Activated naive CD4-positive, alpha-beta T cell treated with Interleukin-2 at 50 U/mL for 16 hours (primary cell): ENCODE measurements around the gene FMN1.

Experiments
- DNase-seq: peaks from one replicate; pipeline ENCODE4 v3.0.0-alpha.2; 2020

The FMN1 gene

DNA sequence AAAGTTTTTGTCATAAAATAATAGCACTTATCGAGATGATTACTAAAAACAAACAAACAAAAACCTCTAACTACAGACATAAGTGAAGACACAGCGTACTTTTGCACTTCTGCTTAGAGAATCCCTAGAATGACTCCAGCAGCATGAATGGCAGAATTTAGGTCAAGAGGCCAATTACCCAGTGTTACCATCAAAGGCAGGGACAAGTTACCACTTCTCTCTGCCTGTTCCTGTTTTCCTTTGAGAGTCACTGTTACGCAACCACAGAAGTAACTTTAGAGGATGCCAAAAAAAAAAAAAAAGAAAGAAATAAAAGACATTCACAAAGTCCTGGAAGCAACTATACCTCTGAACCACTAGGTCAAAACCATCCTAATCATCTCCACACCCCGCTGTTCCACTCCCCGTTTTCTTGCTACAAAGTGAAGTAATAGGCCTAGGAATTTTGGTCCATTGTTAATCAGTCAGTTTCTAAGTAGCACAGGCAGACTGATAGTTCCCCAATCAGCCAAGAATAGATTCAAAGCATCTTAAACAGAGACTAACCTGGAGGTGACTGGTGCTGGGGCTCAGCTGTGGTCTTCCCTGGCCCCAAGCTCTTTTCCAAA, 41.9 kb downstream of the FMN1 start:
- DNase-seq, result no peak

DNA sequence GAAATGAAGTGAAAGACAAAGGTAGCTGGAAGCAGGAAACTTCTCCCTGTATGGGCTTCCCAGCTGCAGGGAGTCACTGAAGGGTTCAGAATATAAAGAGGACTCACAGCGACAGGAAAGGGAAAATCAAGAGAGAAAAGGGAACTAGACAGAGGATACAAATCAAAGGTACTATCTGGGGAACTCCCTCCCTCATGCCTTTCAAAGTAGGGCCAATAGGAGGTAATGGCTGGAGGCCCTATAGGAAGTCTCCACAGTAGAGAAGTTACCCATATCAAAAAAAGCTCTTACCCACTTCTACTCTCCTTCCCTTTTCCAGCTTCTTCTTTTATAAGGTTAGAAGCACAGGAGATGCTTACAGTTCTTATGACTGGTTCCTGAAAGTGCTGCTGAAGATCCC, 43.5 kb downstream of the FMN1 start:
- DNase-seq, result no peak

DNA sequence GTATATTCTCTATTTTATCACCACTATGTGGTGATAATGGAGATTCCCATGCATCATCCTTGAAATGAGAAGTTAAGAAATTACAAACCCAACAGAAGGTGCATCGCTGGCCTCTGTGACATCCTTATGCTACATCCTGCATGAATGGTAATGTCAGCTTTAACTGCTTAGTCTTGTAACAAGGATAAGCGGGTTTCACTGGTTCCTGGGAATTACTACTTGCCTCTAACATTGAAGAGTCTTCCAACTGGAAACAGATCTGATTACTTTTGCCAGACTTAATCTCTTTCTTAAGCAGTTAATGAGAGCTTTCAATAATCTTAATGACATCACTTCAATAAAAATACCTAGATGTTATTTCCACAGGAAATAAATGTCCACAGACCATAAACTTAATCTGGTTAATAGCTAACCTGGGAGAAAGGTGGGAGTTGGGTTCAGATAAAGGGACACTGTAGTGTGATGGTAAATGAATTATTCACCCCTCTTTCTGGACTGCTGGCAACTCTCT, 44.0 kb downstream of the FMN1 start:
- no peak for DNase-seq

DNA sequence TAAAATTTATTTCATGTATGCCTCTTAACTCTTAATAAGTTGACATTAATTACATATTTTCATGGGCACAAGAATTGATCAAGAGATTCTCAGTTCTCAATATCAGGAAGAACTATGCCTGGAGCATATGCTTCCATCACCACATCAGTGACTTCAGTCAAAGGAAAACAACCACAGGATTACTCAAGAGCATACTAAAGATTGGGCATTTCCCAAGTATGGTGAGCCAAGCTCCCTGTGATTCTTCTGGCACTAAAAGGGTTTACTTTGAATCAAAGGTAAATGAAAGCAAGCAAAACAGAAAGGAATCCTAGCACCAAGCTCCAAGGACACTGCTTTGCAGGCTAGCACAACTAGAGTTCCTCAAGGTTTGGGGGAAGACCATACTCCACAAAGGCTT, 44.6 kb downstream of the FMN1 start:
- no peak for DNase-seq

DNA sequence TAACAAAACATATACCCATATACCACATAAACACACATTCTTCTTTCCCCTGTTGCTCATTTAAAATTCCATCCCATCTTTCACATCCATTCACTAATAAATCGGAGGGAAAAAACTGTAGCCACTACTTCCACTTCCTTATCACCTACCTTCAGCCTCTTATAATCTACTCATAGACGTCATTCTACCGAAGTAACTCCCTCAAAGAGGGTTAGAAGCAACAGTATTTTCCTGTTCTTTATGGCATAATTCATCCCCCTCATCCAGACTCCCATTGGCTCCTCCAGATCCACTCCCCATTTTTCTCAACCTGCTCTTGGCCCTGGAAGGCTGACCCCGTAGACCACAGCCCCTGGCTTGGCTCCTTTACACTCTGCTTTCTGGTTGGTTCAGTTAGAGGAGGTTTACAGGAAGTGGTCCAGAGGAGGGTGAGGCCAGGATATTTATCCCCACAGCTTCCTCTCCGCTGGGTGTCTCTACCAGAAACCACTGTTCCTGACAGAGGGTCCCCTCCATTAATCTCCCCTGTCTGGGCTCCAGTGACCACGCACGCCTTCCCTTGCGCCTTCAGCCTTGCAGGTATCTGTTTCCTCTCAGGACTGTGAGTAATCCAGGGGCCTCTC, 46.3 kb downstream of the FMN1 start:
- no peak for DNase-seq

DNA sequence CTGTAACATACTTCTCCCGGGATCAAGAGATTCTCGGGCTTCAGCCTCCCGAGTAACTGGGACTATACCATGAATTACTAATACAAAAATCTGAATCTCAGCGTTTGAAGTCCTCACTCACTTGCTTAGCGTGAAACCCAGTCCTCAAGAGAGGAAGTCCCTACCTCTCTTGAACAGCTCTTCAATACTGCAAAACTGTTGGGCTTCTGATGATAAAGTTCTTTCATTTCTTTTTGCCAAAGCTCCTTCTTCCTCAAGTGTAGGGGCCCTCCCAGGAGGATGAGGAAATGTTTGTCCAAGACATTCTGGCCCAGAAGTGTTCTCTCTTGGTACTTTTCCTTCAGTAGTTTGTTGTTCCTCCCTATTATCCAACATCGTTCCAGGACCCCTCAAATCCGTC, 48.5 kb downstream of the FMN1 start:
- no peak for DNase-seq

DNA sequence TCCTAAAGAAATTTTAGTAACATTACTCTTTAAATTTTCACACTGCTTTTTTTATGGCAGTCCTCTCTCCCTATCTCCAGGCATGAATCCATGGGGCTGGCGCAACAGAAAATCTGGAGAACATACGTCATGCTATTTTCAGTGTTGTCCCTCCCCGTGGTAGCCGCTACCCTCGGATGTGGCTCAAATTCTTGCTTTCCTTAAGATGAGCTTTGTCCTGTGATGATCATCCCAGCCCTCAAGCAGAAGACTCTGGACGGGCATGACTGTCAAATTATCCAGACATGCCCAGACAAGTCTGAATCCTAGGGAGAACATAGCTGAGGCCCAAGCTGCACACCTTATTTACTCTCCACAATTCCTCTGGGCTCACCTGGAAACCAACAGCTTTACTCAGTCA, 49.1 kb downstream of the FMN1 start:
- no peak for DNase-seq

DNA sequence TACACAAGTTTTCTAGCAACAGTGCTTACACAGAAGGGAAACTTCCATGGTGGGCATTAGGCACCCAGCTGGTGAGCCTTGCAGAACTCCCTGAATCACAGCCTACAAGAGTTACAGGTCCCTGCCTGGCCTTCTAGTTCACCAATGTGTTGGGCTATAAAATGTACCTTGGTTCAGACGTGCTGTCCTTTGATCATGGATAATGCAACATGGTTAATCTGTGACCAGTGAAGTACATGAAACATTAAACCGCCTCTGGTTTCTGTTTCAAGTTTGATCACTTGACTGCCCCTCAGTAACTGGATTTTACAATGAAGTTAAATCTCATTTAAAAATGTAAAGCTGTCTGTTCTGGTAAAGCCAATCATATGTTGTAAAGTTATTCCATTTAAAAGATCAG, 51.8 kb downstream of the FMN1 start:
- no peak for DNase-seq

DNA sequence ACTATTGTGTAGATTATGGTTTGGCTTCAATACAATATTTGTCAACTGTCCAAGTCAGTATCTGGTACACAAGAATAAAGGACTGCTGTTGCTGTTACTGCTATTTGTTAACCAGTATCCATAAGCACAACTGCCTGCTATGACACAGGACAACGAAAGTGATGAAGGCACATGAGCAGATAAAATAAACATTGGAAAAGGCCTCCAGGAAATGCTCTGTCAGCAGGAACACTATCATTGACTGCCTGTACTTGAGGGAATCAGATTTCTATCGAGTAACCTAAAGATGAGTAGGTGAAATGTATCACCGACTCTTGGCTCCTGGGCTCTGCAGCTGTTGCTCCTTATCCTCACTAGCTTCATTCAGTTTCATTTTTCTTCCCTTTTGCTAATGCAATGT, 56.5 kb downstream of the FMN1 start:
- DNase-seq, result no peak

DNA sequence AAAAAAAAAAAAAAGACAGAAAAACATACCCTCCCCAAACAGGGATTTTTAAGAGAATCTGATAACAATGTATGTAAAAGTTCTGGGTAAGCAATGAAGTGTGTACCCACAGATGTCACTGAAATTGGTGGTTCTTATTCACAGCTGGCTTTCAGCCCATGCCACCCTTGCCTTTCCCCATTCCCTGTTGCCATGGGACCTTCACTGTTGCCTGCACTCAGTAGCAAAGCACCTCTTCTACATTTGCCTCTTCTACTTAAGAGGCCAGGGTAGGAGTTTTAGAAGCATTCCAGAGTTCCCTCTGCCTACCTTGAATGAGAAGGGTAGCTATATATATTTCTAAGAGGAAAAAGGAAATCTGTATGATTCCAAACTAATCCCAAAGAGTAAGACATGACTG, 57.4 kb downstream of the FMN1 start:
- no peak for DNase-seq

DNA sequence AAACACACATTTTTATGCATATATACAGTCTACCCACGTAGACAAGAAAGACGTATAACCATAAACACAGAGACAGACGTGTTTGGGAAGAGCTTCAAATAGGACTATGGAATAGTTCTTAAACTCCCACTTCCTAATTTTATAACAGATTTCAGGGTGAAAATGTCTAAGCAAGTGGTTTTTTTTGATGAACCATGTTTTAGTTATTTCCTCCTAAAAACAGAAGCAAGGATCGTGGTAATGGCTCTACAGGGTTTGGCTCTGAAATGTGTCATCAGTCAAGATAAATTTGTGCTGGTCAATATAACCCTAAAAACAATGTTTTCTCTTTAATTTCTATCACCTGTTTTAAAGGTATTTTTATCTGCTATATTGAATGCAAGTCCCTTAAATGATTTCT, 58.2 kb downstream of the FMN1 start:
- DNase-seq, result no peak

DNA sequence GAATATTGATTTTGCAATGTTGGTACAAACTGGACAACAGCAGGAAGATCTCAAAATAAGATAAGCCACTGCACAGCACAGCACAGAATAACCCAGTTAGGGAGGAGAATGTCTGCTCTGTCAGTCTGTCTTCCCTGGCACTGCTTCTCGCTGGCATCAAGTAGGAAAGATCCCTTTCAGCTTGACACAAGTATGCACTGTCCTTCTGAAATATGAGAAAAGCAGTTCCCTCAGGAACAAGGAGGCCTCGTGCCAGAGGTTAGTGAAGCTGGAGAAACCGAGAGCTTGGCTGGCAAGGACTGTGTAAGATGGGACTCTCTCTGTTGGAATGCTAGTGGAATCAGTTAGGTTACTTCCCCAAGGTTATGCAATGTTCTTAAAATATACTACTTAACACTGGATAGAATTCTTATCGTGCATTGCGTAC, 59.1 kb downstream of the FMN1 start:
- no peak for DNase-seq

DNA sequence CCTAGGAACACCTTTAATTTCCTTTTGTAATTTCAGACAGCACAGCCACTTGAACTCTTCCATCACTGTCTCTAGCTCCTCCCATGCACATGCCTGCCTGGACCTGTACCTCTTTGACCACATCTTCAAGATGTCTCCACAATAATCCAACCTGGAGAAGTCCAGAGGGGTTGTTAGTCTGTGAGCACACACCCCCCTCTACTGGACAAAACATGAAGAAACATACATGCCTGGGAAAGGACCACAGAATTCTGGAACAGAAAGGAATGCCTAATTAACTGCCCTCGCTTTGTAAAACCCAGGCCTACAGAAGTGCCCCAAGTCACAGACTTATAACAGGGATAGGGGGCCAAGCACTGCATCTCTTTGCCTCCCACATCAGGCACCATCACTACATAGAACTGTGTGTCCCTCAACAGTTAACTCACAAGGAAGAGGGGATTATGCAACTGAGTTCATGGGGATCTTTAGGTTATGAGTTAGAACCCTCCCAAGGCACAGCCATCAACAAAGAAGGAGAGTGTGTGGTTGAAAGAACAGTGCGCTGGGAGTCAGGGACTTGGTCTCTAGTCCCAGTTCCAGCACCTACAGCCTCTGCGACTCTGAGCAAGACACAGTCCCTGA, 61.7 kb downstream of the FMN1 start:
- DNase-seq, result no peak

DNA sequence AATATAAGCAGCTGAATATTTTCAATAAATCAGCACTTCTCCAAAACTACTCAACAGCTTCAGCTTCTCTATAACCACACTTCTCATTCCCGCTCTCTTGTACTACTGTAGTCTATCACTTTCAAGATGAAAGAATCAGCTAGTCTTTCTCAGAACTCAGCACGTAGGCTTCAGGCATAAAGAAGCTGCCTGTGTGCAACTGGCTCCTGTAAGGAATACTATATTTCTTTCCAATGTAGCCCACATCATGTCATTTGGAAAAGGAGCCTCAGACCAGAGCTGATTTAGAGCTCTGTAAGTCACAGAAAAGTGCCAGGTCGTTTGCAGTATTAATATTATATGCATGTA, 62.3 kb downstream of the FMN1 start:
- DNase-seq, result no peak

DNA sequence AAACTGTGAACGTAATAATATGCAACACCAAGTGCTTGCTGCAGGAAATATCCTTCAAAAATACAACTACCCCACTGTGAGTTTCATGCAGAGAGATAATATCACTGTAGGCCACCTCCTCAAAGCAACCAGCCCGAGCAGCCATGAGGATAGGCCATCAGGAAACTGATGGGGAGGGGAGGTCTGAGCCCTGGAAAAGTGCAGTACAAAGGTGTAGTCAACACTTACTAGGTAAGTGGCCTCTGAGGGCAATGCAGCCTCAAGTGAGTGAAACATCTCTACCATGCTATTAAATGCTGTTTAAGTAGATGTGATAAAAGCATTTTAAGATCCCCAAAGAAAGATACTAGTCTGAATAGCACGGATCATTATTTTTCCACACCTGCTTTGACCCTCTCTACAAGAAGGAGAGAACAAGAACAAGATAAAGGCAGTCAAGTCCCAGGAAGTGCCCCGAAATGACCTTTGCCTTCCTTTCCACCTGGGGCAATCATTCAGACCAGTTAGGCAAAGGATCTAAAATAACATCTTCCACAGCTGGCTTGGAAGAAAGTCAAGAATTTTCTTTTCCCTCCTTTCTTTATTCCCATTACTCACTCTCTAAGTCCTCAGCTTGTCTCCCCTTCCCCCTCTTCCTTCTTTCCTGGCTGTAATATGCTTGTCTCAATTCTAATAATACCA, 62.8 kb downstream of the FMN1 start:
- DNase-seq, result no peak

DNA sequence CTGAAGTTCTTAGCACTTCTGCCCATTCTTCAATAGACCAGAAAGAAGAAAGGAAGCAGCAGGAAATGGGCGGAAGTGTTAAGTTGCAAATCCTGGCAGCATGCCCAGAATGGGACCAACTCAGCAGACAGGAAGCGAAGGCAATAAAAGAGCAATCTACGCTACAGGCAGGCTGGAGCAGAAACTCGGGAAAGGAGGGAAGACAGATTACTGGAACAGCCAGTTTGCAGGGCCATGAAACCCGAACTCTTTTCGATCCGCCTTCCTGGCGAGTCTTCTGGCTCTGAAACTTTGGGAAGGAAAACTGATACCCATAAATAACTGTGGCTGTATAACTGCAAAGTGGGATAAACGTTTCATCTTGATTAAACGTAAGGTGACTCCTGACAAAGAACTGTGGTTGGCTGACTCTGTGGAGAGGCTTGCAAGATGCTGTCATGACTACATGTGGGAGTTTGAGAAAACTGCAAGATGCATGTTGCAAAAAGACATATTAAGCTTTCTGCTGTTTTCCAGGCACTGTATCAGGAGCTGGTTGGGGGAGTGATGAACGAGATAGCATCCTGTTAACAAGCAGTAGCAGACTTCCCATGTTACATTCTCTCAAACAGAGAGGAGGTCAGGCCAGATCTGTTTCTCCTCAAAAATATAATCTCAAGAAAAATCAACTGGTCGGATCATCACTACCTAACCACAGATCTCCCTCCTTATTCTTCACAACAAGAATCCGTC, 67.8 kb downstream of the FMN1 start:
- DNase-seq, result peak; percentile 50

DNA sequence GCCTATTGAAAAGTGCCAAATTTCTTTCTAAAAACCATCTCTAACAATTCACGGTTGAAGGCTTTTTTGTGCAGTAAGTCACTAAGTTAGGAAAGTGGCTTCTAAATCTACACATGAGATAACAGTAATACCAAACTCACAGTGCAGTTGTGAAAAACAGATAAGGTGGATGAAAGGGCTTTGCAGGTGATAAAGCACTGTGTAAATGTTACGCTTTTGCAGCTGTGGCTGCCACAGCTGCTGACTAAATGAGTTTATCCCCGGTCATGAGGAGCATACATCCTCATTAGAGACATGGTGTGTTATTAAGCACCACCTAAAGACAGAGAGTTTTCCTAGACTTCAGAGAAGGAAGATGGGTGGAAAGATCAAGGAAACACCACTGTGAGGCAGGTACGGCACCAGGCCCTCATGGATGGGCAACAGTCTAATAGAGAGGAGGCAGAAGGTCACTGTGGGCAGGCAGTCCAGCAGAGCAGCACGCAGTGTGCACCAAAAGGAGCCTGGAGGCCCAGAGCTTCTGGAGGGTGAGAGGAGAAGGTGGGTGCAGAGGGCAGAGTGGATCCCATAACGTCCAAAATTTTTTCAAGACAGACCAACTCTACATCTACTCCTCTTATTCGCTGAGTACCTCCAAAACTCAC, 68.5 kb downstream of the FMN1 start:
- DNase-seq, result no peak

DNA sequence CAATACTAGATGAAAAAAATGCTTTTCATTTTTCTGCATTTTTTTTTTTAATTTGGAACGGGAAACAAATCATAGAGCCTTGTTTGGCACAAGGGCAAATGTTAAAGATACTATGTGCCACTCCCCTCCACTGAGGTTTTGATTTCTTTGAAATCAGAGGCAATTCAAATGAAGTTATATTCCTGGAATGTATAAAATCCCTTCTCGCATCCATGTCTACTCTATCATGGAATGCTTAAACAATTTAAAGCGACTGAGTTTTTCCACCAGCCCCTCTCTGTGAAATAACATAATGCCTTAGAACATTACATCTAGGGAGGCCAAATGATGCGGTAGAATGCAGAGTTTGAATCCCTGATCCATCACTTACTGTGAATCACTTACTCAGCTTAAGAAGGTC, 69.7 kb downstream of the FMN1 start:
- DNase-seq, result no peak

DNA sequence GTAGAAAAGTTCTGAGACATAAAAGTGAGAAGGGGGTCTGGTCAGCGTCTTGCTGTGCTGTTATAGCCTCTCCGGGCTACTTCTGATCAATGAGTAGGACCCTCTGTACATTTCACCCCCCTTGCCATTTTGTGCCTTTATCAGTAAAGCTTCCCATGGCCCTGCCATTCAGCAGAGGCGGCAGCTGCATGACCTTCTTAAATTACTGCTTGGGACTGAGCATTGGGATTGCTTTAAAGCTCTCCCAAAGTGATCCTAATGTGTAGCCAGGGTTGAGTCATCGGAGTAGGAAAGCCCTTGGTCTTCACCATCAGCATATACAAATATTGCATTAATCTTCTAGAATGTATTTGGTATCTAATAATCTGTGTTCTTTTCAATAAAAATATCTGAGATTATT, 70.2 kb downstream of the FMN1 start:
- no peak for DNase-seq

DNA sequence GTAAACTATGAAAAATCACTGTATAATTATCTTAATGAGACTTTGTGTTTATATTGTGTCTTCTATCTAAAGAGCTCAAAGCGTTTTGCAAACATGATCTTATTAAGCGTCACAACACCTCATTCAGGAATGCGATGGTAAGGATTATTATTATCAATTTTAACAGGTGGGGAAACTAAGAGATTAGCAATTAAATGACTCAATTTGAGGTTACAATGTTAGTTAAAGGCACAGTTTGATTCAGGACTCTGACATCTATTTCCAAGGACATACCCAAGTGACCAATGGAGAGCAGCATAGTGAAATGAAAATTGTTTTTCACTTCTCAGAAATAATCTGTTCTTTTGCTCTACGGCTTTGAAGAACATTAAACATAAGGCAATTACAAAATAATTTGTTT, 74.6 kb downstream of the FMN1 start:
- no peak for DNase-seq

DNA sequence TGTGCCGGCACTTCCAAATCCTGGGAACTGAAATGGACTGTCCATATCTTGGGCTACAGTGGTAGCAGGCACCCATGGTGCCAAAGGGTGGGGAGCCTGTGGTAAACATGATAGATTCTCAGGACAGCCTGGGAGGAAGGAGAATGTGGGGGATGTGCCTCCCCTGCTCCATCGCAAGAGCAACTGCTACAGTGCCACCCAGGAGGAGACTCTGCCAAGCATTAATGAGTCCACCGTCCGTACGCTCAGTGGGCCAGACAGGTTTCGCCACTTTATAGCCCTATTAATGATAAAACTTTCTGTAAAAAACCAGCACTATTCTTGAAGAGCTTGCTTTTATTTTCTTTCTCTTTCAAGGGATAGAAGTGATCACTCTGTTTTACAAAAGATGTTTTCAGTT, 75.2 kb downstream of the FMN1 start:
- no peak for DNase-seq

DNA sequence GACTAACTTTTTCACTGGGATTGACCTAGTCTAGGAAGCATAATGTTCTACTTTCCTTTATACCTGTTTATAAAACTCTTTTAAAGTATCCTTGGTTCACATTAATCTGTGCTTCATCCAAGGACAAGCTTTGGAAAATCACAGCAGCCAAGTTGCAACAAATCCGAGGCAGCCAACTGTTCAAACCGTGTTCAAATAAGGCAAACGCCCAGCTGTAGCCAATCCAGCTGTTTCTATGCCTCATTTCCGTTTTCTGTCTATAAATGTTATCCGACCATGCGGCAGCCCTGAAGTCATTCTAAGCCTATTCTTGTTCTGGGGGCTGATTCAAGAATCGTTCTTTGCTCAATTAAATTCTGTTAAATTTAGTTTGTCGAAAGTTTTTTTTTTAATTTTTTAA, 78.3 kb downstream of the FMN1 start:
- DNase-seq, result no peak
